ENCODE data around the gene TRUB2.

DNA sequence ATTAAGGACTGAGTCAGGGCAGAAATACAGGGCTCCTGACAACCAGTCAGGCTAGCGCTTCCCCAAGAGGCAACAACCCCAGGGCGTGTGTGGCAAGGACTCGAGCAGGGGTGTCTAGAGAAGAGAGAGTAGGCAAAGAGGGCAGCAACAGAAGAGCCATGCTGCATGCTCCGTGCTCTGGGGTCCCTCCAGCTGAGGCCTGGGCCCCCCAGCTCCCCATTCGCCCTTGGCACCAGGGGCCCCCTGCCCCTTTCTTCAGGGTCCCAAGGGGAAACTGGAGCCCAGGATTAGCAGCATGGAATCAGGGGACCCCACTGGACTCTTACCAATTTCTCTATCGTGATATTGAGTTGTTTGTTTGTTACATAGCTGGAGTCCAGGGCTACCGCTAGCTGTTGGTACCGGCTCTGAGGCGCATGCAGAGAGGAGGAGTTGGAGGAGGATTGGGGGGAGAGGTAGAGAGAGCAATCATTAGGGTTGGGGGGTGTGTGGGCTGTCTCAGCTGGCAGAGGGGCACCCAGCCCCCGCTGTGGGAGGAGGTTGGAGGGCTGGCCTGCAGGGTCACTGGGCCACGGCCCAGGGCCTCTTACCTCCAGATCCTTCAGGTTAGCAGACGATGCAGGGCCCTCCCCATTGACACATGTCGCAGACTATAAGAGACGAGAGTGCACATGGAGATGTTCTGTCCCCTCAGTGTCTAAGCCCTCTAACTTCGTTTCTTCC, 55.2 kb downstream of the TRUB2 start:
- TF ChIP-seq, protein P1, sequence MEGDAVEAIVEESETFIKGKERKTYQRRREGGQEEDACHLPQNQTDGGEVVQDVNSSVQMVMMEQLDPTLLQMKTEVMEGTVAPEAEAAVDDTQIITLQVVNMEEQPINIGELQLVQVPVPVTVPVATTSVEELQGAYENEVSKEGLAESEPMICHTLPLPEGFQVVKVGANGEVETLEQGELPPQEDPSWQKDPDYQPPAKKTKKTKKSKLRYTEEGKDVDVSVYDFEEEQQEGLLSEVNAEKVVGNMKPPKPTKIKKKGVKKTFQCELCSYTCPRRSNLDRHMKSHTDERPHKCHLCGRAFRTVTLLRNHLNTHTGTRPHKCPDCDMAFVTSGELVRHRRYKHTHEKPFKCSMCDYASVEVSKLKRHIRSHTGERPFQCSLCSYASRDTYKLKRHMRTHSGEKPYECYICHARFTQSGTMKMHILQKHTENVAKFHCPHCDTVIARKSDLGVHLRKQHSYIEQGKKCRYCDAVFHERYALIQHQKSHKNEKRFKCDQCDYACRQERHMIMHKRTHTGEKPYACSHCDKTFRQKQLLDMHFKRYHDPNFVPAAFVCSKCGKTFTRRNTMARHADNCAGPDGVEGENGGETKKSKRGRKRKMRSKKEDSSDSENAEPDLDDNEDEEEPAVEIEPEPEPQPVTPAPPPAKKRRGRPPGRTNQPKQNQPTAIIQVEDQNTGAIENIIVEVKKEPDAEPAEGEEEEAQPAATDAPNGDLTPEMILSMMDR (IDR thresholded peaks at IDR 0.05): no peak
- TF ChIP-seq EZH2 (IDR thresholded peaks at IDR 0.05; ENCODE audit: borderline replicate concordance, insufficient read depth, low read depth, low read length, poor library complexity, severe bottlenecking): no peak

Measured in B cell (primary cell).